ENCODE results near the gene LIMCH1. TPM values are rescaled to one million over a fixed set of nuclear protein-coding genes. Genes with fewer than 3 reads are reported as not detected.

The LIMCH1 gene
- total and polyA plus RNA-seq, 2 of the 8 experiments (the other 6 are each of a cell fraction or from before 2014, with no cell fraction given) = 2.7 to 3.0 TPM

- CTCF ChIA-PET (ENCODE audit: partially characterized antibody) = interaction anchor here (0.6 to 3.9 kb wide), 29 partner anchors 9 to 362 kb away, joined by 3 to 38 read pairs (median 6); no protein-coding TSS in a partner anchor
- Histone ChIP-seq H2BK12ac (ENCODE audit: low read depth, low read length) (no peak overlapping the region), H3K23me2 (ENCODE audit: low read depth, low read length) (no peaks in the 10 kb centered on the region), H3K23ac (ENCODE audit: insufficient read length) (no peak overlapping the region), H3K36me3 (ENCODE audit: control insufficient read depth in 2 of 4, insufficient read depth in 4 of 4, low read length in 3 of 4) (peaks cover 0 to 5% (median 2%) of the 10 kb centered on the region in 4 experiments; a peak in 3 of 8 replicates), H2BK20ac (ENCODE audit: low read length) (no peak overlapping the region), H2BK120ac (replicated peaks; ENCODE audit: low read depth, low read length) (no peak overlapping the region), H3K79me2 (ENCODE audit: control insufficient read depth in 1 of 2, insufficient read depth in 2 of 2, low read length in 2 of 2) (no peaks in the 10 kb centered on the region), H3K4me2 (ENCODE audit: insufficient read depth in 1 of 2, low read depth in 2 of 2, low read length in 2 of 2) (no peak overlapping the region), H4K8ac (ENCODE audit: extremely low read depth, insufficient read depth, low read length) (no peak overlapping the region), H3K9ac (replicated peaks in 1 of 4; ENCODE audit: extremely low read depth in 1 of 4, low read depth in 3 of 4, low read length in 3 of 4) (no peak overlapping the region), H4K20me1 (replicated peaks in 1 of 2; ENCODE audit: control insufficient read depth in 1 of 2, insufficient read depth in 2 of 2, low read length in 2 of 2) (no peaks in the 10 kb centered on the region), H3K27ac (ENCODE audit: low read depth, low read length) (no peak overlapping the region), H3K4ac (replicated peaks; ENCODE audit: insufficient read length, low read depth, low read length) (no peak overlapping the region), H2BK15ac (ENCODE audit: low read length) (no peak overlapping the region), H2AK5ac (ENCODE audit: low read depth, low read length) (no peak overlapping the region), H2AFZ (ENCODE audit: low read length) (no peak overlapping the region), H3K18ac (ENCODE audit: extremely low read depth, low read length) (no peak overlapping the region), H4K91ac (replicated peaks; ENCODE audit: insufficient read length, low read length) (no peak overlapping the region), H3K4me1 (replicated peaks in 1 of 4; ENCODE audit: control insufficient read depth in 3 of 4, insufficient read depth in 4 of 4, low read length in 3 of 4) (peaks cover 3 to 8% (median 5%) of the 10 kb centered on the region in 4 experiments; a peak in 5 of 7 replicates), H3K14ac (ENCODE audit: insufficient read length) (no peak overlapping the region), H3K79me1 (ENCODE audit: low read depth, low read length) (no peaks in the 10 kb centered on the region), H4K5ac (ENCODE audit: insufficient read length, low read depth, low read length) (no peak overlapping the region), H3K56ac (replicated peaks; ENCODE audit: insufficient read length, low read depth, low read length) (no peak overlapping the region), H3K27me3 (replicated peaks in 1 of 4; ENCODE audit: control insufficient read depth in 3 of 4, extremely low read depth in 1 of 4, insufficient read depth in 3 of 4, low read length in 3 of 4) (peaks cover 0 to 8% (median 4%) of the 10 kb centered on the region in 4 experiments; a peak in 3 of 7 replicates), H3K9me3 (ENCODE audit: insufficient read depth in 2 of 2, low read depth in 1 of 2, low read length in 1 of 2) (no peaks in the 10 kb centered on the region), H2BK5ac (ENCODE audit: low read depth, low read length) (no peak overlapping the region), H3K4me3 (ENCODE audit: extremely low read depth in 1 of 4, insufficient read depth in 2 of 4, low read depth in 3 of 4, low read length in 4 of 4) (no peak overlapping the region)
- POLR2A ChIA-PET (ENCODE audit: partially characterized antibody) = no interaction called here
- DNase-seq (ENCODE audit: low read depth in 1 of 2, low spot score in 2 of 2) (no peak), FAIRE-seq (no peak)
- no peak for TF ChIP-seq SP2 (IDR thresholded peaks at IDR 0.05; ENCODE audit: low read length)
- TF ChIP-seq FOSL1 (IDR thresholded peaks at IDR 0.05; ENCODE audit: insufficient read depth, low read depth, low read length) = no peak
- TF ChIP-seq TAF1 (IDR thresholded peaks at IDR 0.05; ENCODE audit: low read depth, low read length) = no peak
- TF ChIP-seq E2F6 (IDR thresholded peaks at IDR 0.05) = no peak
Measured at GRCh38 chr4:41643331-41643730, 105.4 kb downstream of the LIMCH1 start.
